GM12864 (cell line): ENCODE results near the gene NUP210.
"Not testable (repeated sequence)": the region's sequence is repeated elsewhere in the genome, so short reads cannot be mapped to it uniquely, and the experiment has no call there.

Experiments
- DNase-seq: peaks from one replicate; pipeline ENCODE4 v3.0.0-alpha.2; 2011; ENCODE audit warnings: low read depth
- H3K4me3 ChIP-seq: 2 replicates; pipeline ENCODE4 v1.5.1; 2011; ENCODE audit warnings: mild to moderate bottlenecking, low read depth, low read length, control low read depth
- CTCF ChIP-seq: IDR thresholded peaks from 2 replicates; pipeline ENCODE4 v1.5.1; 2011; ENCODE audit warnings: low read depth, mild to moderate bottlenecking, moderate library complexity, low read length, control low read depth, inconsistent platforms; ENCODE audit errors: missing control alignments

The NUP210 gene

DNA sequence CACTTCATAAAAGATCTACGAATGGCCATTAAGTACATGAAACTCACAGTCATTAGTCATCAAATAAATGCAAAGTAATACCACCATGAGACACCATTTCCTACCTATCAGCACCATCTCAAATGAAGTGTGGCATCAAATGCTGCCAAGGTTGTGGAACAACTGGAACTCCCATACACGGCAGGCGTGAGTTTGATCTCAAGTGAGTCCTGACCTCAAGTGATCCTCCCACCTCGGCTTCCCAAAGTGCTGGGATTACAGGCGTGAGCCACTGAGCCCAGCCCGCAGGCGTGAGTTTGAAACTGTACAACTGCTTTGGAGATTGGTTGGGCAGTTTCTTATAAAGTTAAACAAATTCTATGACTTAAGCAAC, 31.2 kb upstream of the NUP210 start:
- H3K4me3 ChIP-seq: peak overlapping the region; percentile 44
- no peak for DNase-seq
- TF ChIP-seq CTCF: no peak

GRCh38 chr3:13442882-13443281, 22.8 kb upstream of the NUP210 start:
- DNase-seq, H3K4me3 ChIP-seq: not testable (repeated sequence)

- no peak overlapping the region for H3K4me3 ChIP-seq
- no peak for DNase-seq
- TF ChIP-seq CTCF: no peak
Measured at GRCh38 chr3:13440204-13440817, 20.2 kb upstream of the NUP210 start.

DNA sequence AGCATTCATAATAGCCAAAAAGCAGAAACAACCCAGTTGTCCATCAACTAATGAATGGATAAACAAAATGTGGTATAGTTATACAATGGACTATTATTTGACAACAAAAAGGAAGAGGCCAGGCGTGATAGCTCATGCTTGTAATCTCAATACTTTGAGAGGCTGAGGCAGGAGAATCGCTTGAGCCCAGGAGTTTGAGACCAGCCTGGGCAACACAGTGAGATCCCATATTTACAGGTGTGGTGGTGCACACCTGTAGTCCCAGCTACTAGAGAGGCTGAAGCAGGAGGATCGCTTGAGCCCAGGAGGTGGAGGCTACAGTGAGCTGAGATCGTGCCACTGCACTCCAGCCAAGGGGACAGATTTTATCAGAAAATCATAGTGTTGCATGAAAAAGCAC, 16.1 kb upstream of the NUP210 start:
- not testable (repeated sequence) for DNase-seq, H3K4me3 ChIP-seq

GRCh38 chr3:13433912-13434311, 13.8 kb upstream of the NUP210 start:
- TF ChIP-seq CTCF: no peak
- no peak for DNase-seq
- no peak overlapping the region for H3K4me3 ChIP-seq

DNA sequence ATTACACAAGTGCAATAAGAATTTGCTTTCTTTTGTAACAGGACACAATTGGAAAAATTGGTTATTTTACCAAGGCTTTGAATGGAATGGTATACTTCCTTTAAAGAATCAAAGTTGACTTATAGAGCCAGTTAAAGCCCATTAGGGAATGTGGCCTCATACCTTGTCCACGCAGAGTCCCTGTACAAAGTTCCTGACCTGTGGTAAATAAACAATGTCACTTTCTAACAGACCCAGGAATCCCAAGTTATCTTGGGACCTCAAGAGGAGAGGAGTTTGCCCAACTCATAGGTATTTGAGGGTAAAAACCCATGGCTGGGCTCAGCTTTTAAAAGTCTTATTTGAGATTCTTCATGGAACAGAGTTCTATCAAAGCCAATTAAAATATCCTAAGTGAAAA, 12.0 kb upstream of the NUP210 start:
- DNase-seq: no peak
- no peak for TF ChIP-seq CTCF

GRCh38 chr3:13430411-13430875, 10.3 kb upstream of the NUP210 start:
- not testable (repeated sequence) for DNase-seq, H3K4me3 ChIP-seq

More for the DNA sequence above, 12.0 kb upstream of the NUP210 start:
- no peak overlapping the region for H3K4me3 ChIP-seq

DNA sequence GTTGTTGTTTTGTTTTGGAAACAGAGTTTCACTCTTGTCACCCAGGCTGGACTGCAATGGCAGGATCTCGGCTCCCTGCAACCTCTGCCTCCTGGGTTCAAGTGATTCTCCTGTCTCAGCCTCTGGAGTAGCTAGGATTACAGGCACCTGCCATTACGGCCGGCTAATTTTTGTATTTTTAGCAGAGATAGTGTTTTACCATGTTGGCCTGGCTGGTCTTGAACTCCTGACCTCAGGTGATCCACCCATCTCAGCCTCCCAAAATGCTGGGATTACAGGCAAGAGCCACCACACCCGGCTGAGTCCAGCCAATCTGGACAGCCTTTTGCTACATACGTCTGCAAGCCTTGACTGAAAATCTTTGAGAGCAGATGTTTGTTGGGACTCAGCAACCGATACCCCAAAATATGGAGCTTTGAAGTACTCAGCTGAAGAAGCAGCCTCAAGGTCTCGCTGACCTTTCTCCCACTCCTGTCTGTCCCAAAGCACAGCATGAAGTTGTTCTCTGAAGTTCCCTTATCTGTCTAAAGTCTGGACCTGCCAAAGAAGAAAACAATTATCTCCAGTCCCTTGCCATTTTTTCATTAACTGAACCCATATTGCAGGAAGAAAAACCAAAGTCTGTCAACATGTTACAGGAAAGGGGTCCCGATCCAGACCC, 9.6 kb upstream of the NUP210 start:
- H3K4me3 ChIP-seq: no peak overlapping the region
- TF ChIP-seq CTCF: no peak
- no peak for DNase-seq

DNA sequence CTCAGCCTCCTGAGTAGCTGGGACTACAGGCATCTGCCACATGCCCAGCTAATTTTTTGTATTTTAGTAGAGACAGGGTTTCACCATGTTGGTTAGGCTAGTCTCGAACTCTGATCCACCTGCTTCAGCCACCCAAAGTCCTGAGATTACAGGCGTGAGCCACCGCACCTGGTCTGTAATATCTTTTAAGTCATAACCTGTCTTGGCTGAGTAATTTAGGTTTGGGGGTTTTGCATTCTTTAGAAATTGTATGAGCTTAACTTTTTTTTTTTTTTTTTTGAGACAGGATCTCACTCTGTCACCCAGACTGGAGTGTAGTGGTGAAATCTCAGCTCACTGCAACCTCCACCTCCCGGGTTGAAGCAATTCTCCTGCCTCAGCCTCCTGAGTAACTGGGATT, 8.6 kb upstream of the NUP210 start:
- not testable (repeated sequence) for DNase-seq, H3K4me3 ChIP-seq
